Transverse colon (tissue), 4 donors: Measurements from ENCODE around the gene TARDBP.

ENCODE experiments used
- CTCF ChIP-seq, 5 experiments: fragments of 200-600 bp in 3 of 5; fragments of 450-650 bp in 2 of 5; sonication (generic) in 3 of 5; IDR thresholded peaks; 1 replicate in 2 of 5; 2 replicates in 3 of 5; pipeline ENCODE4 v1.5.1; 2016 to 2017; ENCODE audit warnings: antibody characterized with exemption in 5 of 5, inconsistent platforms in 3 of 5, mild to moderate bottlenecking in 2 of 5, moderate library complexity in 1 of 5
- EP300 ChIP-seq: sonication (generic); formaldehyde crosslinking; IDR thresholded peaks from one replicate; pipeline ENCODE4 v1.6.1; 2017; ENCODE audit warnings: antibody characterized with exemption, low read depth
- POLR2A ChIP-seq: fragments of 450-650 bp; IDR thresholded peaks from one replicate; pipeline ENCODE4 v1.6.1; 2016; ENCODE audit warnings: antibody characterized with exemption, mild to moderate bottlenecking, moderate library complexity
- POLR2AphosphoS5 ChIP-seq, 3 donors: sonication (generic); formaldehyde crosslinking; IDR thresholded peaks; one replicate each; pipeline ENCODE4 v1.6.1; 2016; ENCODE audit warnings: antibody characterized with exemption in 3 of 3

- no peak for TF ChIP-seq CTCF (IDR thresholded peaks at IDR 0.05)
- no peak for TF ChIP-seq POLR2AphosphoS5 (IDR thresholded peaks at IDR 0.05)
- TF ChIP-seq POLR2A, result no peak
- TF ChIP-seq EP300, result no peak
Observed at GRCh38 chr1:11071463-11072215, 59.2 kb downstream of the TARDBP start.
